ENCODE results near the gene DDX17. TPM values are rescaled to one million over a fixed set of nuclear protein-coding genes. Genes with fewer than 3 reads are reported as not detected.

Gene DDX17
- polyA plus RNA-seq, 1 donor (not counting 4 experiments of a cell fraction or from before 2014, with no cell fraction given) = 270 TPM

- no peak overlapping the region for H2AFZ ChIP-seq (ENCODE audit: control insufficient read depth, low read length)
- H3K36me3 ChIP-seq (ENCODE audit: control insufficient read depth in 2 of 2, extremely low read depth in 1 of 2, insufficient read depth in 2 of 2, low read length in 2 of 2) = no peaks in the 10 kb centered on the region
- no peaks in the 10 kb centered on the region for H3K9me3 ChIP-seq (ENCODE audit: control insufficient read depth, low read depth, low read length)
- H3K4me2 ChIP-seq (ENCODE audit: control insufficient read depth, extremely low read depth, insufficient read depth, low read depth, low read length) = no peak overlapping the region
- H3K4me3 ChIP-seq (ENCODE audit: control insufficient read depth in 2 of 3, extremely low read depth in 1 of 3, insufficient read depth in 2 of 3, low read depth in 1 of 3, low read length in 3 of 3) = no peak overlapping the region
- no peaks in the 10 kb centered on the region for H3K79me2 ChIP-seq (ENCODE audit: control insufficient read depth, insufficient read depth, low read length)
- no peak for TF ChIP-seq CTCF (optimal IDR thresholded peaks at IDR 0.05 in 1 of 3, IDR thresholded peaks at IDR 0.05 in 1 of 3, conservative IDR thresholded peaks at IDR 0.05 in 1 of 3; ENCODE audit: extremely low read depth in 1 of 3, insufficient read depth in 2 of 3, low read length in 3 of 3)
- TF ChIP-seq EZH2 (IDR thresholded peaks at IDR 0.05; ENCODE audit: low read length) = no peak
- no peaks in the 10 kb centered on the region for H3K9me1 ChIP-seq (ENCODE audit: control insufficient read depth, extremely low read depth, insufficient read depth, low read length)
- no peak for FAIRE-seq
- no peaks in the 10 kb centered on the region for H4K20me1 ChIP-seq (ENCODE audit: control insufficient read depth, extremely low read depth, insufficient read depth, low read length)
- H3K4me1 ChIP-seq (ENCODE audit: control insufficient read depth, extremely low read depth, insufficient read depth, low read length) = peaks cover 12% of the 10 kb centered on the region
- no peak overlapping the region for H3K9ac ChIP-seq (ENCODE audit: control insufficient read depth, extremely low read depth, insufficient read depth, low read length)
- dilution Hi-C loops (cut with MboI; ENCODE audit: extremely low pct_ligation_motif_present, low sequenced_read_pairs) = no loop called here
- H3K27me3 ChIP-seq (ENCODE audit: control insufficient read depth, extremely low read depth, insufficient read depth, low read length) = peaks cover 8% of the 10 kb centered on the region
- no peak for DNase-seq (ENCODE audit: low read depth, low spot score)
- no peak overlapping the region for H3K27ac ChIP-seq (ENCODE audit: control insufficient read depth, insufficient read depth, low read length)
Observed at GRCh38 chr22:38469306-38469781, 36.8 kb downstream of the DDX17 start.

GRCh38 chr22:38468443-38469305 lies 37.4 kb downstream of the DDX17 start:
- Histone ChIP-seq H3K4me1 (ENCODE audit: control insufficient read depth, extremely low read depth, insufficient read depth, low read length) (peaks cover 12% of the 10 kb centered on the region), H3K9me3 (ENCODE audit: control insufficient read depth, low read depth, low read length) (no peaks in the 10 kb centered on the region), H2AFZ (ENCODE audit: control insufficient read depth, low read length) (peak overlapping the region; percentile 97), H3K4me2 (ENCODE audit: control insufficient read depth, extremely low read depth, insufficient read depth, low read depth, low read length) (peak overlapping the region; percentile 91), H3K79me2 (ENCODE audit: control insufficient read depth, insufficient read depth, low read length) (no peaks in the 10 kb centered on the region), H3K4me3 (ENCODE audit: control insufficient read depth in 2 of 3, extremely low read depth in 1 of 3, insufficient read depth in 2 of 3, low read depth in 1 of 3, low read length in 3 of 3) (peak overlapping the region; percentile 51 to 76 (median 62)), H3K9me1 (ENCODE audit: control insufficient read depth, extremely low read depth, insufficient read depth, low read length) (no peaks in the 10 kb centered on the region), H4K20me1 (ENCODE audit: control insufficient read depth, extremely low read depth, insufficient read depth, low read length) (no peaks in the 10 kb centered on the region), H3K9ac (ENCODE audit: control insufficient read depth, extremely low read depth, insufficient read depth, low read length) (peak overlapping the region; percentile 81), H3K27ac (ENCODE audit: control insufficient read depth, insufficient read depth, low read length) (peak overlapping the region; percentile 36), H3K36me3 (ENCODE audit: control insufficient read depth in 2 of 2, extremely low read depth in 1 of 2, insufficient read depth in 2 of 2, low read length in 2 of 2) (no peaks in the 10 kb centered on the region), H3K27me3 (ENCODE audit: control insufficient read depth, extremely low read depth, insufficient read depth, low read length) (peaks cover 8% of the 10 kb centered on the region)
- TF ChIP-seq CTCF (optimal IDR thresholded peaks at IDR 0.05 in 1 of 3, IDR thresholded peaks at IDR 0.05 in 1 of 3, conservative IDR thresholded peaks at IDR 0.05 in 1 of 3; ENCODE audit: extremely low read depth in 1 of 3, insufficient read depth in 2 of 3, low read length in 3 of 3) = no peak
- TF ChIP-seq EZH2 (IDR thresholded peaks at IDR 0.05; ENCODE audit: low read length) = no peak
- dilution Hi-C loops (cut with MboI; ENCODE audit: extremely low pct_ligation_motif_present, low sequenced_read_pairs) = no loop called here
- DNase-seq (ENCODE audit: low read depth, low spot score) = no peak
- no peak for FAIRE-seq

All from keratinocyte (primary cell).